GM21576 (cell line): ENCODE measurements around the gene MMD.
A peak's percentile ranks its signal among the peaks of the same experiment; 100 is the strongest.
"Not testable (repeated sequence)": the region's sequence is repeated elsewhere in the genome, so short reads cannot be mapped to it uniquely, and the experiment has no call there.

Source experiments
- ATAC-seq: cut with Tn5 transposase; IDR thresholded peaks from one replicate; pipeline ENCODE4 v1.9.1; 2021; ENCODE audit warnings: mild to moderate bottlenecking, moderate library complexity; ENCODE audit not compliant: unreplicated experiment

MMD gene

DNA sequence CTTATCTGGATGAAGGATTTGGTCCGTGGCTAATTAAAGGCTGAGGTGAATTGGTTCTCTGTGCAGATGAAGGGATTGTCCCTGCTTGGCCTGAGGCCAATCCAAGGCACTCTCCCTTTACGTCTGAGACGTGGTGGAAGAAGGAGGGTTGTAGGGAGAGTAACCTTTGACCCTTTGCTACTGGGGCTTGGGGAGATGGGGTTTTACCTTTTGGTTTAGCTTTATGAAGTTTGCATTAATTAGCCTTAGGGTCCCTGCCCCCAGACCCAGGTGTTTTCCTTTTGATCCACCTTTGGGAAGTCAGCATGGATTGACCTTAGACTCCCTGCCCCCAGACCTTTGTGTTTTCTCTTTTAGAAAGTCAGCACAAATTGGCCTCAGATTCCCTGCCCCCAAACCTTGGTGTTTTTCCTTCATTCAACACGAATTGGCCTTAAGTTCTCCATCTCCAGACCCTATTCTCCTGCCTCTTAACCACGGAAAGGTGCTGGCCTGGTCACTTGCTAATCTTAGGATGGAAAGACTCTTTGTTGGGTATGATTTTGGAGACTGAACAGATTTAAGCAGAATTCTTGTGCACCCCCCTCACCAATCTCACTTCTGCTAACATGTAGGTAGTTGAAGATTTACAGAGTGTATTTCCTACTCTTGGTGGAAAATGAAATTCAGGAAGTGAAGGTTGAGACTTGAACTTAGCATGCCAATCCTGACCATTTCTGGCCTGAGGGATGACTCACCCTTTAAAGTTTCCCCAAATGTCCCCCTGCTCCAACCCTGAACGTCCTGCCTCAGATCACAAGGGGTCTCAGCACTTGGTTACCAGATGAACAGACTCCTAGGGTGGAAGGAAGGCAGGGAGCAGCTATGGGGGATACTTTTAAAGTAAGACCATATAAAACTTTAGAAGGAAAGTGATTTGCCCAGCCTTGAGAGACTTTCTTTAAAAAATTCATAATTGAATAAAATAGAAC is 23.1 kb upstream of the MMD start:
- peak; percentile 86 for ATAC-seq

DNA sequence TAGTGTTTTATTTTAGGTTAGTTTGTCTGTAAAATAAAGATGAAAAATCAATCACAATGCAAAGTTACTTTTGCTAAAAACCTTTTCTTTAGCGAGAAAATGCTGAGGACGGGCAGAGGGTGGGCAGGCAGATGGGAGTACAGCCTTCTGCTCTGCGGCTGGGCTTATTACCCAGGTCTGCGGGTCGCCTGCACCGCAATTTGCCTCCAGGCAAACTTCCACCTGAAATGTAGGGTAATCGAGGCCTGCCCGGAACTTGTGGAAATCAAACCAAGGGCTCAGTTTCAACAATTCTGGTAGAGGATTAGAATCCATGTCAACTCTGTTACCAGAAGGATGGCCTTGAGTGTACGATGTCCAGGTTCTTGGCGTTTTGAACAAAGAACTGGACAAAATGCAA is 22.3 kb upstream of the MMD start:
- ATAC-seq, result no peak

DNA sequence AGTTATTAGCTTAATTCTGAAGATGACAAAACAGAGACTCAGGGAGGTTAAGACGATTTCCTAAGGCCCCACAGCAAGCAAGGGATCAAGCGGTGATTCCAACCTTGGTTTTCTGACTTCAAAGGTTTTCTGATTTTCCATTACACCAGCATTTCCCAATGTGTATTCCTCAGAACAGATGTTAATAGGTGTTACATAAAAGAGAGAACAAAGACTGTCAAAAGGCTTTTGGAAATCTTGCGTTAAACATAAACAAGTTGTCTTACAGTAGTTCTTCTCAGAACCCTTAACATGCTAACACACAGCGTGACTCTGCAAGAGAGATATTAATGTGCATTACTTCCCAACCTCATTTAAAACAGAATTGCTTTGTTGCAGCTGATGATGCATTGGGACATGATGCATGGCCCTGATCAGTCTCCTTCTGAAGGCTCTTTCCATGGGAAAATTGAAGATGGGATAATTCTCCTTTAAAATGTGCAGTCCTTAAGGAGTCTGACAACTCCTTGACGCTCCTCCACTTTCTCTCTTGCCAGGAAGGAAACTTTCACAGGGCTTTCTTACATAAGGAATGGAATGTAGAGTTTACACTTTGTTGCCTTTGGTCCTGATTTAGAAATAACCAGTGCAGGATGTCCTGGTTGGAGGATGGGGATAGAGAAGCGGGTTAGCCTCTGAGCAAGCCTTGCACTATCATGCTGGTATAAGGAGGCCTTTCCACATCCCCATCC is 21.5 kb upstream of the MMD start:
- no peak for ATAC-seq

DNA sequence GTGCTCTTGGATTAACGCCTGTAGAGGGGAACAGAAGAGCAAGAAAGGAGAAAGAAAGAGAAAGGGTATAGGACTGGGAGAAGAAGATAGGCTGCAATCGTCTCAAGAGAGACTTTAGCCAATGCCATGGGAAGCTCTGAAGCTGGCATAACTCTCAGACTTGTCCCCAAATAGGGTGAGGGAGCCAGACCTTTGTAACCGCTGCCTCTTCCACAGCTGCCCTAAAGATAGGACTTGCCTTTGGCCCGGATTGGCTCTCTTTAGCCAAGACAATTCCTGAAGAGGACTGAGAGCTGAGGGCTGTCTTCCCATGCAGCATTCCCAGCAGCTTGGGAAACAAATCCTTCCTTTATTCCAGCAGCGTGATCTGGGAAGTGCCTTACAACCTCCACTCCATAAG is 20.8 kb upstream of the MMD start:
- ATAC-seq, result no peak

DNA sequence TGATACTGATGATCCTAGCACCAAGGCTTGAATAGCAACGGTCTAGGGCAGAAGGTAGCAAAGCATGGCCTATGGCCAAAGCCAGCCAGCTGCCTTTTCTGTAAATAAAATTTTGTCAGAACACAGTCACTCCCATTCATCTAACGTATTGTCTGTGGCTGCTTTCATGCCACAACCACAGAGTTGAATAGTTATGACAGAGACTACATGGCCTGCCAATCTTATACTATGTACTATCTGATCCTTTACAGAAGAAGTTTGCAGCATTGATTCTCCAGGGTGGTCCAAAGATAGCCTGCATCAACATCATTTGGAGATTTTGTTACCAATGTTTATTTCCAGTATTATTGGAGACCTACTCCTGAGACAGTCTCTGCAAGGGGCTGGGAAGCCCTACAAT is 19.9 kb upstream of the MMD start:
- ATAC-seq, result no peak

DNA sequence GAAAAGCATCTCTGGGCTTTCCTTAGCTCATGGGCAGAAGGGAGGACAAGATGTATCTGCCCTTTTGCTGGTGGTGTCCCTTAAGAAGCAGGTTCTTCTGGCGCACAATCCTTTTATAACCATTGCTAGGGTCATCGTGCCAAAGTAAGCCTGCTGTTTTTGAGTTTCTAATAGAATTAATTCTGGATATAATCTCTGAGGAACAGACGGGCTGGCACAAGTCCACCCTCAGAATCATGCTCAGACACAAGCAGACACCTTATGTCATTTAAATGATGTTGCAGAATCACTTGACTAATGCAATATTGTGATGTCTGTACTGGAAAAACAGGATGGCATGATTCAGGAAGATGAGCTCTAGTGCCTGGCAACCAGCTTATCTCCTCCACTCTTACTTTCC is 18.8 kb upstream of the MMD start:
- ATAC-seq, result no peak

DNA sequence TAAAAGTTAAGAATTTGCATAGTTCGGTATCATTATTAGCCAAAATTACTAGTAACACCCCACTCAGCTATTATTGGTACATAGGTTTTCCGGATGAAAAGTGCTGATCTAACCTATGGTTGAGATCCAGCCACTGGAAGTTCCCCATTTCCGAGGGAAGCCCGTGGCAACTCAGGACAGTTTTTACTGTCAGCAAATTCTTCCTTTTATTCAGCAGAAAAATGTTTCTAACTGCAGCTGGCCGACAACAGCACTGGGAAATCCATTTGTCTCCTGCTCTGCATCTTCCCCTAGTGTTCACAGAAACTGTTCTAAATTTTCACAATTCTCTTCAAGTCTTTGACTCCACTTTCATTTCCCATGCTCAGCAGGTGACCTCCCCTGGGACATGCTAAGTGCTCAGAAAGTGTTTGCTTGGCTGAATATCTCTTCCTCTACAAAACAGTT is 15.5 kb upstream of the MMD start:
- ATAC-seq, result peak; percentile 75

DNA sequence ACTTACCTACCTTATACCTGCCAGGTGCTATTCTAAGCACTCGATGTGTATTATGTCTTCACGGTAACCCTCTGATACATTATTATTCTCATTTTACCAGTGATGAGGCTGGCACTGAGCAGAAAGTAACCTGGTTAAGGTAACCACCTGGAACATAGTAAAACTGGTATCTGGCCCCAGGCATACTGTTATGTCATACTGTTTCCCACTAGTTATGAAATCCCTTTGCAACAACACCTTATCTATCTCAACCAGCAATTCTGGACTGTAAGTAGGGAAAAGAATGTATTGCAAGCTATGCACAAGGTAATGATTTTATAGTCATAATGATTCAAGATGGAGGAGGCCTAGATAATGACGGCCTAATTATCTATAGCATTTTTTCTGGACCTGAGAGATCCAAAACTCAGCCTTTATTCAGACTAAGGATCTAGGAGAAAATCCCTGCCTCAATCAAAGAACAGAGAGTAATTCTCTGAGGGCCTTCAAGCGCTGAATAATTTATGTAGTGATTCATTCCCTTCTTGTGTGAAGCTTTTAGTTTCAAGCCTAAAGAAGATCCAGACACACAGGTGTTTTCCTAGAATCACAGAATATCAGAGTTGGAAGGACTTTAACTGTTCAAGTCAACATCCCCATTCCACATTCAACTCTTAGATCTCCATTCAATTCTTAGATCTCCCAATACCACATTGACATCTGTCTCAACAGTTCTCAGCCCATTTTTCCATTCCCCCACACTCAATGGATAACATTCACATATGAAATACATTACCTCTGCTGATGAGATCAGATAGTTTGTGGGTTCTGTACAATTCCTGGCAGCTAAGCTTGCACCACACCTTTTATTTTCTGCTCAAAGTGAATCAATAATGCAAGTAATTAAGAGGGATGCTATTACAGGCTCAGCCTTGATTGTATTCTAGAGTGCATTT is 14.9 kb upstream of the MMD start:
- ATAC-seq, result no peak

DNA sequence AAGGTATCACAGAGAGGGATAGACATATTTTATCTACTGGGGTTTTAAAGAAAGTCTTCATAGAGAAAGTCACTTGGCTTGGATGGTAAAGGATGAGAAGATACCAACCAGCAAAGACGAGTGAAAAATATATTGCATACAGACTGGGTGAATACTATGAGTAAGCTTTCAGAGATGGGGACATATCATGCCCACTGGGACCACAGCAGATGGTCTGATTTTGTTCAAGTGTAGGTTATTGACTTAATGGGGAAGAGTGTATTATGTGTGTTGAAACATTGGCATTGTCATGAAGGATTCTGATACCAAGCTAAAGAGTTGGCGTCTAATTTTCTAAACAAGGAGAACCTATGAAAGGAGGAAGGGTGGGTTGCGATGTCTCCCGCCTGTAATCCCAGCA is 13.8 kb upstream of the MMD start:
- ATAC-seq, result no peak

DNA sequence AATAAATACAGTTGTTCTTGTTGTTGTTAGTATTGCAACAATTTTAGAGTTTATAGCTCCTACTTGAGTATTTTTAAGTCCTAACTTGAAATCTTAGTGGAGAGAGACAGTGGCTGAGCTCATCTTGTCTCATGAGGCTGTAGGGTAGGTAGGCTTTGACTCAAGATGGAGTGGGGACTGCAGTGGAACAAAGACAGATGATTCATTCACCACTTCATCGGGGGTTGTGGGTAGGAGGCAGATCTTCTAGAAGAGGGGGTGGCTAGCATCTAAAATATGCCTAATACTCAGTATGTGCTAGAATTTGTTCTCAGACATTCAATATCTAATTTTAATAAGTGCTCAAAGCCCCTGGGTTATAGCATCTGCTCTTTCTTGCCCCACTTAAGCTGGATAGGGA is 13.1 kb upstream of the MMD start:
- ATAC-seq, result no peak

DNA sequence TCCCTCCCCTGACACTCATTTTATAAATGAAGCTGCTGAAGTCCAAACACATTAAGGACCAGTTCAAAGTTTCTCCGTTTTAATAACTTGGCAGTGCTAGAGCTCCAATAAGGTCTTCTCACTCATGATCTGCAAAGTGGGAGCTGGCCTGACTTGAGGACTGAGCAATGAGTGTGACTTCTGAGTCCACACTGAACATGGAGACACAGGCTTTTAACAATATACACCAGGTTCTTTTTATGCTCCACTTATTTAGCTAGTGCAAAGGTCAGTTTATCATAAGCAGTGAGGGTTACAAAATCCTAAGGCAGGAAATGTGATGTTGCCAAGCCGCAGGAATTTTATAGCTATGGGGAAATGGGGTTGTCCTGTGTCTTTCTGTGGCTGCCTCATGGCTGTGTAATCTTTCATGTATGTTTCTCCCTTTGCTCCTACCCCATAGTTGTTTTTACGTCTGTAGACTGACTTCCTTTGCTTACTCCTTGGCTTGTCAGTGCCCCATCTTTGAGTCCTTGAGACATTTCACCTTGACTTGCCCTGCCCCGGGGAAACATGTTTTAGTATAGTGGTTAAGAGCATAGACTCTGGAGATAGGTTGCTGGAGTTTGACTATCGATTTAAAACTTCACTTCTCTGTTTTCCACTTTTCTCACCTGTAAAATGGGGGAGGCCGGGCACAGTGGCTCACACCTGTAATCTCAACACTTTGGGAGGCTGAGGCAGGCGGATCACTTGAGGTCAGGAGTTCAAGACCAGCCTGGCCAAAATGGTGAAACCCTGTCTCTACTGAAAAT is 12.2 kb upstream of the MMD start:
- ATAC-seq, result no peak

DNA sequence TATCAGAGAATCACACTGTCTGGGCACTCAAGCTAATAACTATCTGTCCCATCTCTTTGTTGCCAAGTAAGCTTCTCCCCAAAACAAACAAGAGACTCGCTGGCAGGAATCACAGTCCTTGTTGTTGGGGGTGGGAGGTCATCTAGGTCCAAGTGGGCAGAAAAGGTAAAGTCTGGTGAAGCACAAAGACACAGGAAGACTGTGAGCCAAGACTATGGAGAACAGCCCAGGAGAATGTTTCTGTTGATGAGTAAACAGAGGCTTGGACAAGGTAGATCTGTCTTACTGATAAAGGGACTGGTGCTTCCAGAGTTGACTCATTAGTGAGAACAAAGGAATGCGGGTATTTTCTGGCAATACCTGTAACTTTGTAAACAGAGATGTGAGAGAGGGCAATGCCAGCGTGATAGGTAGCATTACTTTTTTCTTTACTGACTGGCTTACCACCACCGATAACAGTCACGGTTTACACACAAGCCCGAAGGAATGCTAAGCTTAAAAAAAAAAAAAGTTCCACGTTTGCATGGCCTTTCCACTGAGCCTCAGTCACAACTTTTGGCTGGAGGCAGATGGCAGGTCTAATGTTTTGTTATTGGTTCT is 11.5 kb upstream of the MMD start:
- ATAC-seq, result no peak

DNA sequence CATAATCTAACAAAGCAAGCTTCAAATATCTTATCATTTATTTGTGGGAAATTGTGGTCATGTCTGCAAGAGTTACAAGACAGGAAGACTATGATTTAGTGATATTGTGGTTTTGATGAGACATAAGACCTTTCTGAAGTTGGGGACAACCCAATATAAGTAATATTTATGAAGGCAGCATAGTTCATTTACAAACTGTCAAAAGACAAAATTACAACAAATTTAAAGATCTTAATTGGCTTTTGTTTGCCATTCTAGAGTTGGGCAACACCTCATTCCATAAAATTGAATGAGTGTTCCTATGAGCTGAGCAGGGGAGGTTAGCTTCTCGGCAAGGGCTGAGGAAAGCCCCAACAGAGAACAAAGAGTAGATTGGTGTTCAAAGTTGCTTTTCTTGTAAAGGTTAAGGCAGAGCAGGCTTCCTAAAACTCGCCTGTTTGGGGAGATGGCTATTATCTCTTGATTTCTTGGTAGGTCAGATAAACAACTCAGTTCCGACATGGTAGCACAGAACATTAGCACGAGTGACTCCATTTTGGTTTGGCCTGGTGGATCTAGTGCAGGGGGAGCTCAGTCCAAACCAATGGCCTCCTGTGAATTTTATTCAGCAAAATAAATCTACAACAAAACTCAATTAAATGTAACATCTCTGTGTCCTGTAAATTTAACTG is 10.9 kb upstream of the MMD start:
- ATAC-seq, result no peak

DNA sequence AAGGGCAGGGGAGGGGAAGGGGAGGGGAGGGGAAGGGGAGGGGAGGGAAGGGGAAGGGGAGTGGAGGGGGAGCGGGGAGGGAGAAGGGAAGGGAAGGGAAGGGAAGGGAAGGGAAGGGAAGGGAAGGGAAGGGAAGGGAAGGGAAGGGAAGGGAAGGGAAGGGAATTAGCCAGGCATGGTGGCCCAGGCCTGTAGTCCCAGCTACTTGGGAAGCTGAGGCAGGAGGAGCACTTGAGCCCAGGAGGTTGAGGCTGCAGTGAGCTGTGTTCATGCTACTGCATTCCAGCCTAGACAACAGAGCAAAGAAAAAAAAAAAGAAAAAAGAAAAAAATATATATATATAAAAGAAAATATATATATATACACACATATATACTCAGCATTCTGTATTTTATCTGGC is 10.3 kb upstream of the MMD start:
- not testable (repeated sequence) for ATAC-seq

DNA sequence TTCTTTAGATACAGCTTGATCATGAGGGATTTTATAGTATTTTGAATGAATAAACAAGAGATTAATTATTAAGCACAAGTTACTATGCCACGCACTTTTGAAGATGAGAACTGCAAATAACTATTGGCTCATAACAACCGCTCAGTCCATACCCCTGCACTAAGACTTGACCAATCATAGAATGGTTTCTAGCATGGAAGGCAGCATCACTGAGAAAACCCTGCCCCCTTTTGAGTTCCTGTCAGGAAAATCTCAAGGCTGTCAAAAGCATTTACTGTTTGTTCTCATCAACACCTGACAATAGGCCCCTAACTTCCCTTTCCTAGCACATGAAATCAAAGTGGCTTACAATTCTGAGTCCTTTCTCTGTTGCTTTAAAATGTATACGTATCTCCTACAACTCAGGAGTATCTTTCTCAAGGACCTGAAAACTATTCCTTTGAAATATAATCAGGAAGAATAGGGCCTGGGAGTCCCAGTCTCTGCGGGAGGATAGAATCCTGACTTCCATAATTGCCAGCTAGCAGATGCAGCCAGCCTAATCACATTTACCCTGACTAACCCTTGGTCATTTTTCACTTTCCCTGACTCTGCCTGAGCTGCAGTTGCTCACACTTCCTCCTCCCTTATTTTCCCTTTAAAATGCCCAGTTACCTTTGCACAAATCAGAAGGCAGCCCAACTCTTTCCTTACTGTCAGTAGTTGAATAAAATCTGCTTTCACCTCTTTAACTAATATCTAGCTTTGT is 9.1 kb upstream of the MMD start:
- ATAC-seq, result no peak

DNA sequence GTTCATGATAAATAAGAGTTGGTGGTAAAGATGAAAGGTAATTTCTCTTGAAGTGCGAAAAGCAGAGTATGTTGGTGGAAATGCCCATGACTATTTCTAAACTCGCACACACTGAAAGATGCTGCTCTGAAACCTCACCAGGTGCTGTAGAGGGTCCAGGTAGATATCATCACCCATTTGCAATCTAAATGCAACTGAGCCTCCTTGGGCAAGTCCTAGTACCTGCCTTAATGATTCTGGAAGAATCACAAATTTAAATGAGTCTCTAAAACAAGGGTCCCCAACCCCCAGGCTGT is 5.9 kb upstream of the MMD start:
- peak; percentile 13 for ATAC-seq

DNA sequence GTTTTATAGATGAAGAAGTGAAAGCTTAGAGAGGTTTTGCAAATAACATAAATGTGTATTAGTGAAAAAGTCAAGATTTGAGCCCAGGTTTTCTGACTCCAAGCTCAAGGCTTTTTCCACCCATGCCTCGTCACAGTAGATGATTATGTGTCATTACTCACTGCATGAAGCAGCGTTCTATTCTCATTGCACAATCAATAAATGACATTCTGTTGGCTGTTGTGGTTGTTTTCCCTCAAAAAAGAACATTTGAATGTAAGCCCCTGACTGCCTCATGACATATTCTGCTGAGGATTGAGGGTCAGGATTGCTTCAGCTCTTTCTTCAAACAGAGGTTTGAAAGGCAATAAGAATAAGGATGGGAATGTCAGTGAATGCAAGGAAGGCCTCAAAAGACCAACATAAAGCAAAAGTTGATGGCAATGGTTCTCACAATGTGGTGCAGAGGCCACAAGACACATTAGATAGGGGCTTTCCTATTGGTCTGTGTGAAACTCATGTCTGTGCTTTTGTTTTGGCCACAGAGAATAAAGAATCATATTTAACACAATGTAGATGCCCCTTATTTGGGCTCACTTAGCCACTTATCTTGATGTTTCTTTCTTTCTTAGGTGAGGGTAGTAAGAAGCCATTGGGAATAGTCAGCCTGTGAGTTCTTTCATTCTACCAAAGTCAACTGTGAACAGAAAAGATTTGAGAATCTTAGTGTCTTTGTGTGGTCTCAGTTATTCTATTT is 5.4 kb upstream of the MMD start:
- ATAC-seq, result peak; percentile 51

DNA sequence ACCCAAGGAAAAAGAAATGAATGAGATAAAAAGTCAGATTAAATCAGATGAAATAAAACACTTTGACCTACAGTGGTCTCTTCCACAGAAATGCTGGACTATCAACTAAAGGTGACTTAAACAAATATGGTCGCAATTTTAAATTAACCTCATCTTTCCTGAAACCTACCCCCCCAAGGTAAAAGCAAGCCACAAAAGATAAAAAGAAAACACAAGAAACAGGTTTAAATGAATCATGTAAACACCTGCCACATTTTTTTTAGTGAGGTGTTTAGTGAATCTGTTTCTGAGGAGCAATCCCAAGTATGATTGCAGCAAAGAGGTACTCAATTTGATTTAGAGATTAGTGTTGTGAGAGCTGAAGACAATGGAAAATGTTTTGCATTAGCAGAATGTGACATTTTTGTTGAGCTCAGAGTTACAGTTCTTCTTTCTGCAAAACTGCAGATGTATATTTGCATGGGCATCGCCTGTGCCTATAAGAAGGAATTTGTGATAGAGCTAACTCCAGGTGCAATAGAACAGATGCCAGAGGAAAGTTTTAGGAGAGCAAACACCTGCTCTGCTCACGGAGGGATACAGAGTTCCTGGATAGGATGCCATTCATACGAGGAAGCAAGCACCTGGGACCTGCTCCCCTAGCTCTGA is 3.4 kb upstream of the MMD start:
- no peak for ATAC-seq
